GM23248 (cell line): ENCODE measurements around the gene PSMD2.

Experiments
- EZH2 ChIP-seq: fragments of 200-600 bp; sonication (generic); IDR thresholded peaks from 2 replicates; pipeline ENCODE4 v1.6.1; 2018; ENCODE audit warnings: antibody characterized with exemption, mild to moderate bottlenecking; ENCODE audit not compliant: insufficient read depth, poor library complexity, severe bottlenecking
- EZH2phosphoT487 ChIP-seq: fragments of 200-600 bp; sonication (generic); IDR thresholded peaks from 2 replicates; pipeline ENCODE4 v1.6.1; 2018; ENCODE audit warnings: antibody characterized with exemption, moderate library complexity, mild to moderate bottlenecking, low read depth; ENCODE audit not compliant: insufficient read depth

DNA sequence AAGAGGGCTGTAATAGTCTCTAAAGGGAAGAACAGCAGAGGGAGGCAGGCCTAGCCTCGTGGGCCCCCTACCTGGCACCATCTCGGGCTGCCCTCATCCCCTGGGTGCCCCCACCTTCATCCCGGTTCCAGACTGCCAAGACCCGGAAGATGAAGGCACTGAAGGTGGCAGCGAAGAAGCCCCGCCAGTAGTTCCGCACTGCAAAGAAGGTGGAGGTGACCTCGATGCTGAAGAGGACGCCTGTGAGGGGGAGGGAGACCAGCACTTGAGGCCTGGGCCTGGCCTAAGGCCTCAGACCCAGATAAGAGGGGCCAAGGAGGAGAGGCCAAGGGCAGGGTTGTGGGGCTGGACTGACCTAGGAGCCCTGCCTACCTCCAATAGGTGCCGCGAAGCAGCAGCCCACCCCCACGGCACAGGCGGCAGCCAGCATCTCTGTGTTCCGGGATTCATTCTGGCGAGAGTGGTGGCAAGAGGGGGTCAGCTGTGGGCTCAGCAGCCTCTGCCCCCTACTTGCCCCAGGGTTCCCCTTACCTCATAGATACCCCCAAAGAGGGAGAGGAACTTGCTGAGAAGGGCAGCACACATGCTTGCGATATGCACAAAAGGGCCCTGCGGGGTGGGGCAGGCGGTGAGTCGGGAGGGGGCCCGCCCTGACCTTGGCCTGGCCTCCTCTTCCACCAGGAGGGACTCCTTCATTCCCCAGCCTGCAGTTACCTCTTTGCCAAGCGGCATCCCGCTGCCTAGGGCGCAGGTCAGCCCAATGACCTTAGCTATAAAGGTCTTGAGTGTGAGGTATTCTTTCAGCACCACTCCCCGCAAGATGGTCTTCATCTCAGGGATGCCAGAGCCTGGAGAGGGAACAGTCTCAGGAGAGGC, 58.4 kb downstream of the PSMD2 start:
- TF ChIP-seq EZH2phosphoT487 (no peak), EZH2 (no peak)
